ENCODE data around the gene SPRY2.

Gene SPRY2

GRCh38 chr13:80303225-80303811, 37.6 kb downstream of the SPRY2 start:
- no peak overlapping the region for H3K4me3 ChIP-seq (ENCODE audit: low read depth, low read length)
- no peak for TF ChIP-seq CTCF (IDR thresholded peaks at IDR 0.05; ENCODE audit: borderline replicate concordance, insufficient read depth, low read depth, low read length)

- TF ChIP-seq CTCF (IDR thresholded peaks at IDR 0.05; ENCODE audit: borderline replicate concordance, insufficient read depth, low read depth, low read length): no peak
Measured at GRCh38 chr13:80299046-80299445, 41.9 kb downstream of the SPRY2 start.

GRCh38 chr13:80297503-80297902, 43.4 kb downstream of the SPRY2 start:
- TF ChIP-seq CTCF (IDR thresholded peaks at IDR 0.05; ENCODE audit: borderline replicate concordance, insufficient read depth, low read depth, low read length): no peak

More at GRCh38 chr13:80299046-80299445, 41.9 kb downstream of the SPRY2 start:
- no peak overlapping the region for H3K4me3 ChIP-seq (ENCODE audit: low read depth, low read length)

GRCh38 chr13:80297094-80297493, 43.8 kb downstream of the SPRY2 start:
- no peak for TF ChIP-seq CTCF (IDR thresholded peaks at IDR 0.05; ENCODE audit: borderline replicate concordance, insufficient read depth, low read depth, low read length)
- no peak overlapping the region for H3K4me3 ChIP-seq (ENCODE audit: low read depth, low read length)

More at GRCh38 chr13:80297503-80297902, 43.4 kb downstream of the SPRY2 start:
- H3K4me3 ChIP-seq (ENCODE audit: low read depth, low read length): no peak overlapping the region

- no peak for TF ChIP-seq CTCF (IDR thresholded peaks at IDR 0.05; ENCODE audit: borderline replicate concordance, insufficient read depth, low read depth, low read length)
Measured at GRCh38 chr13:80296638-80297037, 44.3 kb downstream of the SPRY2 start.

GRCh38 chr13:80290591-80290990, 50.3 kb downstream of the SPRY2 start:
- no peak for TF ChIP-seq CTCF (IDR thresholded peaks at IDR 0.05; ENCODE audit: borderline replicate concordance, insufficient read depth, low read depth, low read length)
- H3K4me3 ChIP-seq (ENCODE audit: low read depth, low read length): no peak overlapping the region

More at GRCh38 chr13:80296638-80297037, 44.3 kb downstream of the SPRY2 start:
- H3K4me3 ChIP-seq (ENCODE audit: low read depth, low read length): no peak overlapping the region

Measured in GM12875 (cell line).